Uterus (tissue), 2 donors: ENCODE measurements around the gene COLGALT1.

ENCODE experiments used
- CTCF ChIP-seq, 4 experiments: fragments of 200-600 bp in 2 of 4; fragments of 450-650 bp in 2 of 4; sonication (generic) in 2 of 4; IDR thresholded peaks; one replicate each; pipeline ENCODE4 v1.5.1; 2016 to 2019; ENCODE audit warnings: antibody characterized with exemption in 4 of 4, mild to moderate bottlenecking in 2 of 4, moderate library complexity in 1 of 4
- POLR2A ChIP-seq, 2 donors: fragments of 450-650 bp; IDR thresholded peaks; one replicate each; pipeline ENCODE4 v1.6.1; 2016; ENCODE audit warnings: antibody characterized with exemption in 2 of 2, mild to moderate bottlenecking in 1 of 2, moderate library complexity in 1 of 2

DNA sequence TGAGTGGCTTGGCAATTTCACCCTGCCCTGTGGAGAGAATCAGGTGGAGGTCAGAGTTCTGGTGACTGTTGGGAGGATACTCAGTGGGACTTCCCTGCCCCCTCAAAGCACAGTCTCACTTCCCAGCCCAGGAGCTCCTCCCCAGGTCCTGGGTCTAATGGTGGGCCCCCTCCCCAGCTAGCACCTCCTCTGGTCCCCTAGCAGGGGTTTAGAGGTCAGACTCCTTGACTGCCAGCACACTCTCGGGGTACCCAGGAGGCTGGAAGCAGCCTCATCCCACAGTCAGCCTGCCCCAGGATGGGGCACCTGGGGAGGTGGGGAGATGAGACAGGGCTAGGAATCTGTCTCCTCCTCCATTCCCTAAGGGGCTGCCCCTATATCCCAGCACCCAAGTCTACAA is 65.2 kb downstream of the COLGALT1 start:
- TF ChIP-seq CTCF (IDR thresholded peaks at IDR 0.05), result no peak
- no peak for TF ChIP-seq POLR2A (IDR thresholded peaks at IDR 0.05)
